Skin of body (tissue), 2 donors: ENCODE results near the gene ZSCAN20. TPM values are rescaled to one million over a fixed set of nuclear protein-coding genes. Genes with fewer than 3 reads are reported as not detected.

ENCODE experiments used
- DNase-seq: peaks from one replicate; lab custom pipeline; 2025; lab: John Stamatoyannopoulos, UW
- total RNA-seq: library from RNA; depleted of rRNA; stranded (reverse); fragments of >200 nt; gene quantifications from one replicate; pipeline ENCODE4 v1.2.3, GENCODE V29; 2014

The ZSCAN20 gene
- total RNA-seq, result 4.1 TPM

GRCh38 chr1:33472269-33472980 is at the start of gene ZSCAN20:
Gene ZSCAN20 (plus strand): TSS chr1:33472645. CDS start chr1:33479289, 6,644 bp downstream.
- peak; percentile 99 for DNase-seq

DNA sequence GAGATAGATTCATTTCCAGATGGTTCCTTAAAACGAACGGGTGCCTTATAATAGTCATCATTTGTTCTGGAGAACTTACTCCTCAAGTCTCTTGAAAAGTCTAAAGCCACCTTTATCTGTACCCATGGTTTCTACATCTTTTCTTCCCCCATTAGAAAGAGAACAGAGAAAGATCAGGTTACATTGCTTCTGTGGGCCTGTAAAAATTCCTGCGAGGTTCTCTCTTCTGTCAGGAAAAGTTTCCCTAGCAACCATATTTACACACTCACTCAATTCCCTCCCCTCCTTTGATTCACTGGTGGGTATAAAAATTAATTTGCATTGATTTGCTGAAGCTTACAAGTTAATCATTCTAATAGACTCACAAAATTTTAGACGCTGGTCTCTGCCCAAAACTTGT is 48.2 kb upstream of the ZSCAN20 start:
- no peak for DNase-seq

- DNase-seq, result no peak
These were observed 47.8 kb upstream of the ZSCAN20 start for GRCh38 chr1:33424610-33425009.

DNA sequence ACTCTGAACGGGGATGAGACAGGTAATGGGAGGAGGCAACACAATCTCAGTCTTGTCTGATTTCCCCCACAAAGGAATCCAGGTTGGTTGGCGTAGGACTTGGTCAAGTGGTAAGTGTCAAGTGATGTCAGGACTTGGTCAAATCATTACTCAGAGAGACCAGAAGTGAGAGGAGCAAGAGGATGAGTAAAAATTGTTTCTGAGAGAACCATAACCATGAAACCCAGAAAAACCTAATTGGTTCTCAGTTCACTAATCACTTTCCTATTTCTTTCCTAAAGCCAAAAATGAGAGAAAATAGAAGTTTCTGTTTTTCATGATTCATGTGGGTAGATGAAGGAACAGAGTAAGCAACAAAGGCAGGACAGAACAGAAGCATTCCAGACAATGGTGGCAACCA is 46.5 kb upstream of the ZSCAN20 start:
- DNase-seq, result no peak

GRCh38 chr1:33426916-33427315 is 45.5 kb upstream of the ZSCAN20 start:
- no peak for DNase-seq

GRCh38 chr1:33428661-33429060 is 43.8 kb upstream of the ZSCAN20 start:
- DNase-seq, result no peak

GRCh38 chr1:33429332-33429731 is 43.1 kb upstream of the ZSCAN20 start:
- no peak for DNase-seq

DNA sequence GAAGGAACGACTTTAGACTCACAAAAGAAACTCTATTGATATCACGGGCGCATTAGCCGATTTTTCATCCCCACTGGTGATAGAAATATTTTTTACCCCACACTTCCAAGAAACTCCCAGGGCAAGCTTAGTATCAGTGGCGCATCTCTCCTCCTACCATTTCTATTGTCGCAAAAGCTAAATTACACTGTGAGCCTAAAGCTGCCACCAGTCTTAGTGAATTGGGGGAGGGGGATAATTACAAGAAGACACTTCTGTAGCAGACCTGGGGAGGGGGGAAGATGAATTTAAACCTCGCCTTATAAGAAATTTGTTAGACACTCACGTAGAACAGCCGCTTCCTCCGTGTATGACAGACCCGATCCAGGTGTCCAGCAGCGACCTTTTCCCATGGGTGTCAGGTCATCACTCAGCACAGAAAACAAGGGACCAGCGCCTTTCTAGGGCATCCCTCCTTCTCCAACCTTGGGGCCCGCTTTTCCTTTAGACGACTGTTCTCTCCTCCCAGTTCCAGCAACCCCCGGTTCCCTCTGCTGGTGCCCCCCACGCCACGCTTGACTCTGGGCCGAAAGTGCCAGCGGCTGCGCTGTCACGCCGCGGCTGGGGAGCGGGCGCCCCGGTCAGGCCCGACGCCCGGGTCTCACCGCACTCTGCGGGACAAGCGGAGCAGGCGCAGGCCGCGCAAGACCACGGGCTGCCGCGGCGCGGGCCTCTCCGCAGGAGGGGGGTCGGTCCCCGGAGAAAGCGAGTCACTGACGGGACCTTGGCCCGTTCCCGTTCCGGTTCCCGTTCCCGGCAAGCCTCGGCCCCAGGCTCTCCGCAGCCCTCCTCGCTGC is 42.4 kb upstream of the ZSCAN20 start:
- no peak for DNase-seq

DNA sequence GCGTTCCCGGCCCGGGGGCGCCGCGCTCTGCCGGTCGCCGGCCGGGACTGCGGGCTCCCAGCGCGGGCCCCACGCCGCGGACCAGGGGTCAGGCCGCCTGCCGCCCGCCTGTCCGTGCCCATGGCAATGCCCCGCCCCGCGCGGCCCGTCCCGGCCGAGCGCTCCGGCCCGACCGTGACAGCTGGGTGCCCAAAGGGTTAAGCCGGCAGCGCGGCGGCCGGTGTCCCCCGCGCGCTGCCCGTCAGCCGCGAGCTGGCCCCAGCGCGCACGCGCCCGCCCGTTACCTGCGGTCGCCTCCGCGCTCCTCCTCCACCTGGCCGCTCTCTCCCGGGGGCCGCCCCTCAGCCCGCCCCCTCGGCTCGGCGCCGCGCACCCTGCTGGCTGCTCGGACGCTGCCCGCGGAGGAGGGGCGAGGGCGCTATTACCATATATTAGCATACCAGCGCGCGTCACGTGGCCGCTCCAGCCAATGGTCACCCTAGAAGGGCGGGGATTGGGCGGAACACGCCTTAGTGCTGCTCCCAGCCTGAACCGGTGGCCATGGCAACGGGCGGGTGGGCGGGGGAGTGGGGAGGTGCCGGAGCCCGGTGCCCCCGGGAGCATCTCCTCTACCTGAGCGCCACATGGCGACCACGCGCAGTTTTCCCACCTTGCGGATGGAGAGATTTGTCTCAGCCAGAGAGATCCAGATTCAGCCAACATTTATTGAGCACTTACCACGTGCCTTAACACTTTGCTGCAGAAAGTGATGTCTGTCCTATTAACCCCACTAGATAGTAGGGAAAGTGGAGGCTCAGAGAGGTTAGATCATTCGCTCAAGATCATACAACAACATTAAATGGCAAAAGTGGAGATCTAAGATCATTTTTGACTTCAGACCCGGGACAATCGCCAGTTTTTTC is 41.5 kb upstream of the ZSCAN20 start, which contains the start of gene PHC2:
Gene PHC2 (minus strand): TSS at position 404 of the 902 bp plus-strand sequence. CDS start 55,556 bp downstream, outside the sequence.
- peak; percentile 93 for DNase-seq

GRCh38 chr1:33433509-33434362 is 38.7 kb upstream of the ZSCAN20 start:
- peak; percentile 70 for DNase-seq

GRCh38 chr1:33434363-33434750 is 38.1 kb upstream of the ZSCAN20 start:
- no peak for DNase-seq

- no peak for DNase-seq
These were observed 37.2 kb upstream of the ZSCAN20 start for GRCh38 chr1:33435096-33435820.

GRCh38 chr1:33436557-33437285 is 35.7 kb upstream of the ZSCAN20 start:
- DNase-seq, result no peak

- DNase-seq, result no peak
These were observed 33.9 kb upstream of the ZSCAN20 start for GRCh38 chr1:33438364-33439160.

DNA sequence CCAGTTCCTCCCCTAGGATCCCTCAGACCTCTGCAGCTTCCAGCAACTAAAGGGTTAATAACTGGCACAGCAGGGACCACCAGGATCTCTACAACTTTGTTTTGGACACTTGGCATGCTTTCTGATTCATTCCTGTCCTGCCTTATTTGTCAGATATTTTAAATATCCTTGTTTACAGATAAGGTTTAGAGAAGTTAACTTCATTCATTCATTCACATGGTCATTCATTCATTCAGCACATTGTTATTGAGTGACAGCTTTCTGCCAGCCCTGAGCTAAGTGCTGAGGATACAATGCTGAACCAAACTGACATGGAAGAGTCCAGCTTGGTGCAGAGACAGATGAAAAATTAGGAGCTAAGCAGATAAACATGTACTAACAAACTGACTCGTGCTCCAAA is 32.8 kb upstream of the ZSCAN20 start:
- no peak for DNase-seq

DNA sequence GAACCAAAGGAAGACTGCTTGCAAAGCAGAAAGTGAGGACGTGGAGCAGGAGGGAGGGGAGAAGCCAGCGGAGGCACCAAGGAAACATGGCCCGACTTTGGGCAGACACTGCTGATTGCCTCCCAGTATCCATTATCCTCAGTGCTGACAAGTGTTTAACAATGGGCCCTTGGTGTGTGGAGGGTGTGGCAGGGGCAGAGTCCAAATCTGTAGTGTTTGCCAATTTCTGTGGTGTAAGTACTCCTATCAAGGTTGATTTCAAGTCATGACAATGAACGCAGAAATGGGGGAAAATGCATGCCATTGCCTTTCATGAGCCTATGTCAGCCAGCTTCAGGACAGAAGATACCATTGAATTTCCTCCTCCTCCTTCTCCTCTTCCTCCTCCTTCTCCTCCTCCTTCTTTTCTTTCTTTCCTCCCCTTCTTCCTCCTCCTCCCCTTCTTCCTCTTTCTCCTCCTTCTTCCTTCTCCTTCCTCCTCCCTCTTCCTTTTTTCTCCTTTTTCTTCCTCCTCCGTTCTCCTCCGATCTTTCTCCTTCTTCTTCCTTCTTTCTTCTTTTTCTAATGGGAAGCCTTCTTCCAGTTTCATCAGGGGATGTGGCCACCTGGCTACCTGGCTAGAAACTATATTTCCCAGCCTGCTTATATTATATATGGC is 31.2 kb upstream of the ZSCAN20 start:
- DNase-seq, result no peak

- no peak for DNase-seq
These were observed 30.3 kb upstream of the ZSCAN20 start for GRCh38 chr1:33442141-33442540.
